Measurements from ENCODE around the gene LYPD4.
A peak's percentile ranks its signal among the peaks of the same experiment; 100 is the strongest.

Gene LYPD4

DNA sequence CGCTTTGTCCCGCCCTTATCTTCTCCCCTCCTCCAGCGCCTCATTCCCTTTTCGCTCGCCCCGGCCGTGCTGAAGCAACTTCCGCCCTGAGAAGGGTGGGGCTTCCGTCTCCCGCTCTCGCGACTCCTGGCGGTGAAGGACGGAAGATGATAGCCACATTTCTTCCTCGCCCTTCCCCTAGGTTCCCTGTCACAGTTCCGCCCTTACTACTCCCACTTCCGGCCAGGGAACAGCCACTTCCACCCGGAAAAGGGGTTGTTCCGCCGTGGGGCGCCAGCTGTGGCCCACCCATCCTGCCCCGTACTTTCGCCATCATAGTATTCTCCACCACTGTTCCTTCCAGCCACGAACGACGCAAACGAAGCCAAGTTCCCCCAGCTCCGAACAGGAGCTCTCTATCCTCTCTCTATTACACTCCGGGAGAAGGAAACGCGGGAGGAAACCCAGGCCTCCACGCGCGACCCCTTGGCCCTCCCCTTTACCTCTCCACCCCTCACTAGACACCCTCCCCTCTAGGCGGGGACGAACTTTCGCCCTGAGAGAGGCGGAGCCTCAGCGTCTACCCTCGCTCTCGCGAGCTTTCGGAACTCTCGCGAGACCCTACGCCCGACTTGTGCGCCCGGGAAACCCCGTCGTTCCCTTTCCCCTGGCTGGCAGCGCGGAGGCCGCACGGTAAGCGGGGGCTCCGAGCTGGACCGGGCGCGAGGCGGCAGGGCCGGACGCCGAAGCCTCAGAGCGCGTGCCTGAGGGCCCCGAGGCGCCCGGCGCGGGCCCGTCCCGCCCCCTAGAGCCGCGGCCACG is 15.3 kb upstream of the LYPD4 start, which contains the start of gene RPS19:
Gene RPS19 (plus strand): TSS at position 638 of the 801 bp plus-strand sequence. CDS start 520 bp downstream, outside the sequence.
- H3K27ac ChIP-seq = peak within 1 kb of the TSS; percentile 92
- TF ChIP-seq, protein P1, sequence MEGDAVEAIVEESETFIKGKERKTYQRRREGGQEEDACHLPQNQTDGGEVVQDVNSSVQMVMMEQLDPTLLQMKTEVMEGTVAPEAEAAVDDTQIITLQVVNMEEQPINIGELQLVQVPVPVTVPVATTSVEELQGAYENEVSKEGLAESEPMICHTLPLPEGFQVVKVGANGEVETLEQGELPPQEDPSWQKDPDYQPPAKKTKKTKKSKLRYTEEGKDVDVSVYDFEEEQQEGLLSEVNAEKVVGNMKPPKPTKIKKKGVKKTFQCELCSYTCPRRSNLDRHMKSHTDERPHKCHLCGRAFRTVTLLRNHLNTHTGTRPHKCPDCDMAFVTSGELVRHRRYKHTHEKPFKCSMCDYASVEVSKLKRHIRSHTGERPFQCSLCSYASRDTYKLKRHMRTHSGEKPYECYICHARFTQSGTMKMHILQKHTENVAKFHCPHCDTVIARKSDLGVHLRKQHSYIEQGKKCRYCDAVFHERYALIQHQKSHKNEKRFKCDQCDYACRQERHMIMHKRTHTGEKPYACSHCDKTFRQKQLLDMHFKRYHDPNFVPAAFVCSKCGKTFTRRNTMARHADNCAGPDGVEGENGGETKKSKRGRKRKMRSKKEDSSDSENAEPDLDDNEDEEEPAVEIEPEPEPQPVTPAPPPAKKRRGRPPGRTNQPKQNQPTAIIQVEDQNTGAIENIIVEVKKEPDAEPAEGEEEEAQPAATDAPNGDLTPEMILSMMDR (conservative IDR thresholded peaks at IDR 0.05) = peak; percentile 48; the same call in 1 of the 2 replicates
- peak; percentile 66; the same call in 1 of the 2 replicates for TF ChIP-seq ZFX (IDR thresholded peaks at IDR 0.05)

DNA sequence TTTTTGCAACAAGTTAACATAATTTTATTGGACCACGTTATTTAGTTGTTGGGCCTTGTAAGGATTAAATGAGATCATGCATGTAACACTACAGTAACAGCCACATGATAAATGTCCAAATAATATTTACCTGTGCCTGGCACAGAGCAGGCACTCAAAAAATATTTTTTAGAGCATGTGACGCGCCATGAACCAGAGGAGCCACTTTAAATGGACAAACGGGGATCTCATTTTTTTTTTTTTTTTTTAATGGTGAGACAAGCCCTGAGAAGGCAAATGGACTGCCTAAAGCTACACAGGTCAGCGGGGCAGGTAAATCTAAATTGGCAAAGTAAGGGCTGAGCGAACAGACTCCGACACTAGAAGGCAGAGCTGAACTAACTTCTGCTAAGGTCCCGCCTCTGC is 14.7 kb upstream of the LYPD4 start:
- peak overlapping the region; percentile 92 for H3K27ac ChIP-seq
- TF ChIP-seq, protein P1 (conservative IDR thresholded peaks at IDR 0.05) = no peak; the same call in 1 of the 2 replicates
- TF ChIP-seq ZFX (IDR thresholded peaks at IDR 0.05) = no peak

DNA sequence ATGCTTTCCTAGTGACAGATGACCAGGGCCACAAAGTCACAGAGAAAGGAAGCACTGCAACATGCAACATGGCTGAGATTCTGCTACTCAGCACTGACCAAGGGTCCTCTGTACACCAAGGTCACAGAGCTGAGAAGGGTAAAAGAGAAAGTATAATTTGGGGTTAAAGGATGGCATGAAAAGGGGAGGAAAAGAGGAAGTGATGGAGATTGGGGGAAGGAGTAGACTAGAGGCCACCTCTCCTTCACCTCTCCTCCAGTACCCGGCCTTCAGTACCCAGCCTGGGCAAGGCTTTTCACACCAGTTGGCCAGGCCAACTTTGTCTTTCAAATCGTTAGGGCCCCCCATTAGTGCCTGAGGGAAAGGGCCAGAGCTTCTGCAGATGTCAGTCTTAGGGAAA is 9.3 kb upstream of the LYPD4 start:
- no peak overlapping the region for H3K27ac ChIP-seq
- TF ChIP-seq, protein P1 (conservative IDR thresholded peaks at IDR 0.05) = no peak
- no peak for TF ChIP-seq ZFX (IDR thresholded peaks at IDR 0.05)

DNA sequence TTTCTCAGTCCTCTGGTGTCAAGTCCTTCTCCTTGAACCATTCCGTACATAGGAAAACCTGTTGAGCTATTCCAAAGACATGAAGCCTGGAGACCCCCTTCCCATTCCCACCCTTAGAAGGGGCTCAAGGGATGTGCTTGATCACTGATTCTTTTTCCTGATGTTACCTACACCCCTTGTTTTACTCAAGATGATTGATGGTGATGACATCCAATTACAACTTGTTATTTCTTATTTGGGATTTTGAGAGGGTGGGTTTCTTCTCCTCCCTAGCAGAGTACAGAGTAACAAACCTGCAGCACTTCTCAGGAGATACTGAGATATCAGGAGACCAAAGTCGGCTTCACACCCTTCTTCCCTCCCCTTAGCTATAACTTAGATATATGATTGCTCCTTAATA is 8.9 kb upstream of the LYPD4 start:
- H3K27ac ChIP-seq = no peak overlapping the region
- TF ChIP-seq, protein P1 (conservative IDR thresholded peaks at IDR 0.05) = no peak
- no peak for TF ChIP-seq ZFX (IDR thresholded peaks at IDR 0.05)

DNA sequence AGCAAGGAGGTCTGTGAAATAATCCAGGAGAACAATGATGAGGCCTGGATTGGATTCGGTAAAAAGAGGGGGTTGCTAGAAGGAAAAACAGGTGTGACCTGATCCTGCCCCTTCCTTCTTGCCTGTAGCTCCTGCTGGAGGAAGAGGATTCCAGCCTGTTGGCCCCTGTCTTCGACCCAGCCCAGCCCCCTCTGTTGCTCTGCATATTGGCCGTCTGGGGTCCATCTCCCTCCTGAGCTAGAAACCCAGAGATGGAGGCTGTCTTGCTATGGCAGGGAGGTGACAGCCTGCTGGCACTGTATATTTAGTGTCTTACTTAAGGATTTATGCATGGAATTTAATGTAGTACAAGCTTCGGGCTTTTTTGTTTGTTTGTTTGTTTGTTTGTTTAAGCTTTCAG is 7.0 kb upstream of the LYPD4 start:
- TF ChIP-seq, protein P1 (conservative IDR thresholded peaks at IDR 0.05) = no peak
- no peak for TF ChIP-seq ZFX (IDR thresholded peaks at IDR 0.05)
- no peak overlapping the region for H3K27ac ChIP-seq

DNA sequence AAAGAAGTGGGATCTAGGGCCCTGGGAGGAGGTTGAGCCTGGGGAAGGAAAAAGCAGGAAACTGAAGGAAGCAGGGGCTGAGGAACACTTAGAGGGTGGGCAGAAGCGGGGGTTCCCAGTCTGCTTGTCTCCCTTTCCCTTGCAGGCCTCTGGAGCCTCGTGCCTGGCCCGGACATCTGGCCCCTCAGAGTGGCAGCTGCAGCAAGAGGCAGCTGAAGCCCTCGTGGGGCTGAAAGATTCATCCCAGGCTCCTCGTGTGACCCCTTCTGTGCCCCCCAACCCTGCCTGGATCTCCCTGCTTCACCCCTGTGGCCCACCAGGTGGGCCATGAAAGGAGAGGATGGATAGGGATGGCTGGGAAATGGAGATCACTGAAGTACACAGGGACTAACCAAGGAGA is 5.9 kb upstream of the LYPD4 start:
- no peak overlapping the region for H3K27ac ChIP-seq
- TF ChIP-seq, protein P1 (conservative IDR thresholded peaks at IDR 0.05) = no peak
- no peak for TF ChIP-seq ZFX (IDR thresholded peaks at IDR 0.05)

DNA sequence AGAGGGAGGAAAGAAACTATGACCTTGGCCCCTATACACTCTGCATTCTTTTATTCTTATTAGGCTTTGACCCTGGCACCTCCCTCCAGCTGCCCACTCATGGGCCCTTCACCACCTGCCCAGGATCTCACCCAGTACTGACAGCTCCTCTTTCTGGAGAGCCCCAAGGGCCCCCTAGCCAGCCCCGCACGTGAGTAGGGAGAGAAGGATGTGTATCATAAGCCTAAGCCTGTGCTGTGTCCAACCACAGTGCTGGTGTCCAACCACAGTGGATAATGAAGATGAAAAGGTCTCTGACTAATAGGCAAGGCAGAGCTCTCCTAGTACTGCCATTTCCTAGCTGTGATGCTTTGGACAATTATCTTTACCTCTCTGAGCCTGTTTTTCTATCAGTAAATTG is 4.6 kb upstream of the LYPD4 start:
- no peak overlapping the region for H3K27ac ChIP-seq
- no peak for TF ChIP-seq ZFX (IDR thresholded peaks at IDR 0.05)
- TF ChIP-seq, protein P1 (conservative IDR thresholded peaks at IDR 0.05) = no peak
